ENCODE data around the gene THRB.
A peak's percentile ranks its signal among the peaks of the same experiment; 100 is the strongest.

Gene THRB

DNA sequence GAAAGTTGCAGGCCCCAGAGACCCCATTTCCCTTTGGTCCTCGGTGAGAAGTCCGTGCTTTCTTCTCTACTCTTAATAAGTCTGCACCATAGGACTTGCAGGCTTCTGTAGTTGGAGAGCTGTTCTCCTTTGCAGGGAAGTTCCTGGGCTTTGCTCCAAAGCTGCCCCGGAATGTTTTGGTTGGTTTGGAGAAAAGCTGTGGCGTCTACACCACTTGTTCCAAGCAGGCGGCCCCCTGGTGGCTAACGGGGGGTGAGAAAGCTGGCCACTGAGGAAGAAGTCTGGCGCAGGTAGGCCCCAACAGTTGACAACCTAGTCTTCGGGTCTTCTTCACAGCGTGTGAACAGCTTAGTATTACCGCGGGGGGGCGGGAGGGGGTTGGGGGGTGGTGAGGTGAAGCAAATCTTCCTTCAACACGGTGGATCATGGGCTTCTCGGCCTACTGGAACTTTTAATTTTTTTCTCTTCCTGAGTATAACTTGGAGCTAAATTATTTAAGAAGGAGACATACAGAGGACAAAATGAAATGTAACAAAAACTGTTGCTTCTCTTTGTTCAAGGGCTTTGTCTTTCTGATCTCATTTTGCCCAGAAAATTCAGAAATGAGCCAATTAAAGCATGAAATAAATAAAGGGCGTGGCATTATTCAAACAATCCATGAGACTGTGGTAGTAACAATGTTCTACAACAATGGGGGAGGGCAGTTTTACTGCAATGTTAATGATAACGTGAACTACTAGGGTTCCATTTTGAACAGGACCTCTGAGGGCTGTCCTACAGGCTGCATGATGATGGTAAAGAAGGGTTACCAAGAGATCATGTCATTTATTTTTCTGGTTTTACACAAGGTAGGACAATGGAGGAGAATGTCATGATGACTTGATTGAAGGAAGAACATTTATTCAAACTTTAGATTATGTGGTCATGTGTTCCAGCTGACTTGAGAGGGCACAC lies 2.2 kb upstream of the THRB start (continued):
- TF ChIP-seq, protein P1, sequence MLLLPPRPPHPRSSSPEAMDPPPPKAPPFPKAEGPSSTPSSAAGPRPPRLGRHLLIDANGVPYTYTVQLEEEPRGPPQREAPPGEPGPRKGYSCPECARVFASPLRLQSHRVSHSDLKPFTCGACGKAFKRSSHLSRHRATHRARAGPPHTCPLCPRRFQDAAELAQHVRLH (tag by site-specific recombination; IDR thresholded peaks at IDR 0.05) = no peak
- TF ChIP-seq, protein P2, sequence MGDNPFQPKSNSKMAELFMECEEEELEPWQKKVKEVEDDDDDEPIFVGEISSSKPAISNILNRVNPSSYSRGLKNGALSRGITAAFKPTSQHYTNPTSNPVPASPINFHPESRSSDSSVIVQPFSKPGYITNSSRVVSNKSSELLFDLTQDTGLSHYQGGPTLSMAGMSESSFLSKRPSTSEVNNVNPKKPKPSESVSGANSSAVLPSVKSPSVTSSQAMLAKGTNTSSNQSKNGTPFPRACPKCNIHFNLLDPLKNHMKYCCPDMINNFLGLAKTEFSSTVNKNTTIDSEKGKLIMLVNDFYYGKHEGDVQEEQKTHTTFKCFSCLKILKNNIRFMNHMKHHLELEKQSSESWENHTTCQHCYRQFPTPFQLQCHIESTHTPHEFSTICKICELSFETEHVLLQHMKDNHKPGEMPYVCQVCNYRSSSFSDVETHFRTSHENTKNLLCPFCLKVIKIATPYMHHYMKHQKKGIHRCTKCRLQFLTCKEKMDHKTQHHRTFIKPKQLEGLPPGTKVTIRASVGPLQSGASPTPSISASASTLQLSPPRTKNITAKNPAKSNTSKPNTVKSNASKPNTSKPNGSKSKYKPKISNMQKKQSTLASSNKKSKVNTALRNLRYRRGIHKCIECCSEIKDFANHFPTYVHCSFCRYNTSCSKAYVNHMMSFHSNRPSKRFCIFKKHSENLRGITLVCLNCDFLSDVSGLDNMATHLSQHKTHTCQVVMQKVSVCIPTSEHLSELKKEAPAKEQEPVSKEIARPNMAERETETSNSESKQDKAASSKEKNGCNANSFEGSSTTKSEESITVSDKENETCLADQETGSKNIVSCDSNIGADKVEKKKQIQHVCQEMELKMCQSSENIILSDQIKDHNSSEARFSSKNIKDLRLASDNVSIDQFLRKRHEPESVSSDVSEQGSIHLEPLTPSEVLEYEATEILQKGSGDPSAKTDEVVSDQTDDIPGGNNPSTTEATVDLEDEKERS (tag by site-specific recombination; IDR thresholded peaks at IDR 0.05) = no peak
- TF ChIP-seq ZNF843 (tag by site-specific recombination; IDR thresholded peaks at IDR 0.05) = no peak
- no peak for TF ChIP-seq ZNF146 (tag by site-specific recombination; IDR thresholded peaks at IDR 0.05)
- TF ChIP-seq ZNF555 (tag by site-specific recombination; conservative IDR thresholded peaks at IDR 0.05) = no peak
- no peak for TF ChIP-seq KLF7 (tag by site-specific recombination; IDR thresholded peaks at IDR 0.05; ENCODE audit: borderline replicate concordance)
- no peak for TF ChIP-seq ZNF785 (tag by site-specific recombination; IDR thresholded peaks at IDR 0.05)
- TF ChIP-seq ZNF416 (tag by site-specific recombination; IDR thresholded peaks at IDR 0.05) = peak; percentile 84; the same call in 1 of the 2 replicates
- no peak for TF ChIP-seq HOXC10 (CRISPR knock-in tag; IDR thresholded peaks at IDR 0.05)
- TF ChIP-seq, protein P3, sequence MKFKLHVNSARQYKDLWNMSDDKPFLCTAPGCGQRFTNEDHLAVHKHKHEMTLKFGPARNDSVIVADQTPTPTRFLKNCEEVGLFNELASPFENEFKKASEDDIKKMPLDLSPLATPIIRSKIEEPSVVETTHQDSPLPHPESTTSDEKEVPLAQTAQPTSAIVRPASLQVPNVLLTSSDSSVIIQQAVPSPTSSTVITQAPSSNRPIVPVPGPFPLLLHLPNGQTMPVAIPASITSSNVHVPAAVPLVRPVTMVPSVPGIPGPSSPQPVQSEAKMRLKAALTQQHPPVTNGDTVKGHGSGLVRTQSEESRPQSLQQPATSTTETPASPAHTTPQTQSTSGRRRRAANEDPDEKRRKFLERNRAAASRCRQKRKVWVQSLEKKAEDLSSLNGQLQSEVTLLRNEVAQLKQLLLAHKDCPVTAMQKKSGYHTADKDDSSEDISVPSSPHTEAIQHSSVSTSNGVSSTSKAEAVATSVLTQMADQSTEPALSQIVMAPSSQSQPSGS (tag by site-specific recombination; IDR thresholded peaks at IDR 0.05; ENCODE audit: low read depth) = no peak
- no peak for TF ChIP-seq ZNF354C (tag by site-specific recombination; IDR thresholded peaks at IDR 0.05; ENCODE audit: borderline replicate concordance, low read depth)
- TF ChIP-seq, protein P4, sequence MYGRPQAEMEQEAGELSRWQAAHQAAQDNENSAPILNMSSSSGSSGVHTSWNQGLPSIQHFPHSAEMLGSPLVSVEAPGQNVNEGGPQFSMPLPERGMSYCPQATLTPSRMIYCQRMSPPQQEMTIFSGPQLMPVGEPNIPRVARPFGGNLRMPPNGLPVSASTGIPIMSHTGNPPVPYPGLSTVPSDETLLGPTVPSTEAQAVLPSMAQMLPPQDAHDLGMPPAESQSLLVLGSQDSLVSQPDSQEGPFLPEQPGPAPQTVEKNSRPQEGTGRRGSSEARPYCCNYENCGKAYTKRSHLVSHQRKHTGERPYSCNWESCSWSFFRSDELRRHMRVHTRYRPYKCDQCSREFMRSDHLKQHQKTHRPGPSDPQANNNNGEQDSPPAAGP (tag by site-specific recombination; IDR thresholded peaks at IDR 0.05) = no peak
- TF ChIP-seq SALL2 (tag by site-specific recombination; IDR thresholded peaks at IDR 0.05; ENCODE audit: borderline replicate concordance) = no peak
- TF ChIP-seq ZNF585B (tag by site-specific recombination; IDR thresholded peaks at IDR 0.05) = no peak
- no peak for TF ChIP-seq TCF7L2 (IDR thresholded peaks at IDR 0.05; ENCODE audit: borderline replicate concordance, low read depth, low read length)
- TF ChIP-seq WT1 (tag by site-specific recombination; IDR thresholded peaks at IDR 0.05) = no peak
- TF ChIP-seq, protein P5, sequence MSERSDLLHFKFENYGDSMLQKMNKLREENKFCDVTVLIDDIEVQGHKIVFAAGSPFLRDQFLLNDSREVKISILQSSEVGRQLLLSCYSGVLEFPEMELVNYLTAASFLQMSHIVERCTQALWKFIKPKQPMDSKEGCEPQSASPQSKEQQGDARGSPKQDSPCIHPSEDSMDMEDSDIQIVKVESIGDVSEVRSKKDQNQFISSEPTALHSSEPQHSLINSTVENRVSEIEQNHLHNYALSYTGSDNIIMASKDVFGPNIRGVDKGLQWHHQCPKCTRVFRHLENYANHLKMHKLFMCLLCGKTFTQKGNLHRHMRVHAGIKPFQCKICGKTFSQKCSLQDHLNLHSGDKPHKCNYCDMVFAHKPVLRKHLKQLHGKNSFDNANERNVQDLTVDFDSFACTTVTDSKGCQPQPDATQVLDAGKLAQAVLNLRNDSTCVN (tag by site-specific recombination; optimal IDR thresholded peaks at IDR 0.05) = no peak
- TF ChIP-seq ZNF366 (tag by site-specific recombination; conservative IDR thresholded peaks at IDR 0.05) = 0 out of 2 replicates have a peak, but pooled peaks have one; percentile 18
- TF ChIP-seq ZNF768 (tag by site-specific recombination; IDR thresholded peaks at IDR 0.05) = no peak
- no peak for TF ChIP-seq ZNF274 (IDR thresholded peaks at IDR 0.05; ENCODE audit: low read length)
- no peak for TF ChIP-seq ZNF274 (tag by site-specific recombination; IDR thresholded peaks at IDR 0.05; ENCODE audit: borderline replicate concordance)
- TF ChIP-seq, protein P6, sequence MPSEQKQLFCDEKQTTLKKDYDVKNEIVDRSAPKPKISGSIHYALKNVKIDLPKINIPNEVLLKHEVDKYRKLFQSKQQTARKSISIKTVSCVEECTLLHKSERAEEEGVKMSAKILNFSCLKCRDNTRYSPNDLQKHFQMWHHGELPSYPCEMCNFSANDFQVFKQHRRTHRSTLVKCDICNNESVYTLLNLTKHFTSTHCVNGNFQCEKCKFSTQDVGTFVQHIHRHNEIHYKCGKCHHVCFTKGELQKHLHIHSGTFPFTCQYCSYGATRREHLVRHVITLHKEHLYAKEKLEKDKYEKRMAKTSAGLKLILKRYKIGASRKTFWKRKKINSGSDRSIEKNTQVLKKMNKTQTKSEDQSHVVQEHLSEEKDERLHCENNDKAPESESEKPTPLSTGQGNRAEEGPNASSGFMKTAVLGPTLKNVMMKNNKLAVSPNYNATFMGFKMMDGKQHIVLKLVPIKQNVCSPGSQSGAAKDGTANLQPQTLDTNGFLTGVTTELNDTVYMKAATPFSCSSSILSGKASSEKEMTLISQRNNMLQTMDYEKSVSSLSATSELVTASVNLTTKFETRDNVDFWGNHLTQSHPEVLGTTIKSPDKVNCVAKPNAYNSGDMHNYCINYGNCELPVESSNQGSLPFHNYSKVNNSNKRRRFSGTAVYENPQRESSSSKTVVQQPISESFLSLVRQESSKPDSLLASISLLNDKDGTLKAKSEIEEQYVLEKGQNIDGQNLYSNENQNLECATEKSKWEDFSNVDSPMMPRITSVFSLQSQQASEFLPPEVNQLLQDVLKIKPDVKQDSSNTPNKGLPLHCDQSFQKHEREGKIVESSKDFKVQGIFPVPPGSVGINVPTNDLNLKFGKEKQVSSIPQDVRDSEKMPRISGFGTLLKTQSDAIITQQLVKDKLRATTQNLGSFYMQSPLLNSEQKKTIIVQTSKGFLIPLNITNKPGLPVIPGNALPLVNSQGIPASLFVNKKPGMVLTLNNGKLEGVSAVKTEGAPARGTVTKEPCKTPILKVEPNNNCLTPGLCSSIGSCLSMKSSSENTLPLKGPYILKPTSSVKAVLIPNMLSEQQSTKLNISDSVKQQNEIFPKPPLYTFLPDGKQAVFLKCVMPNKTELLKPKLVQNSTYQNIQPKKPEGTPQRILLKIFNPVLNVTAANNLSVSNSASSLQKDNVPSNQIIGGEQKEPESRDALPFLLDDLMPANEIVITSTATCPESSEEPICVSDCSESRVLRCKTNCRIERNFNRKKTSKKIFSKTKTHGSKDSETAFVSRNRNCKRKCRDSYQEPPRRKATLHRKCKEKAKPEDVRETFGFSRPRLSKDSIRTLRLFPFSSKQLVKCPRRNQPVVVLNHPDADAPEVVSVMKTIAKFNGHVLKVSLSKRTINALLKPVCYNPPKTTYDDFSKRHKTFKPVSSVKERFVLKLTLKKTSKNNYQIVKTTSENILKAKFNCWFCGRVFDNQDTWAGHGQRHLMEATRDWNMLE (tag by site-specific recombination; conservative IDR thresholded peaks at IDR 0.05; ENCODE audit: low read depth) = no peak
- TF ChIP-seq ZNF747 (tag by site-specific recombination; IDR thresholded peaks at IDR 0.05) = no peak
- no peak for TF ChIP-seq ZNF626 (tag by site-specific recombination; IDR thresholded peaks at IDR 0.05)
- no peak for TF ChIP-seq ZBTB8A (tag by site-specific recombination; IDR thresholded peaks at IDR 0.05)
- TF ChIP-seq BCL11B (tag by site-specific recombination; IDR thresholded peaks at IDR 0.05; ENCODE audit: low read depth) = no peak
- no peak for TF ChIP-seq SETDB1 (IDR thresholded peaks at IDR 0.05; ENCODE audit: insufficient read length, low read length)
